ENCODE results near the gene RTN4R. TPM values are rescaled to one million over a fixed set of nuclear protein-coding genes. Genes with fewer than 3 reads are reported as not detected.

RTN4R gene
- polyA plus RNA-seq, 1 experiment, result 0.16 TPM

- TF ChIP-seq CTCF (IDR thresholded peaks at IDR 0.05; ENCODE audit: low read depth, low read length), result no peak
Measured at GRCh38 chr22:20220629-20221026, 47.5 kb downstream of the RTN4R start.

DNA sequence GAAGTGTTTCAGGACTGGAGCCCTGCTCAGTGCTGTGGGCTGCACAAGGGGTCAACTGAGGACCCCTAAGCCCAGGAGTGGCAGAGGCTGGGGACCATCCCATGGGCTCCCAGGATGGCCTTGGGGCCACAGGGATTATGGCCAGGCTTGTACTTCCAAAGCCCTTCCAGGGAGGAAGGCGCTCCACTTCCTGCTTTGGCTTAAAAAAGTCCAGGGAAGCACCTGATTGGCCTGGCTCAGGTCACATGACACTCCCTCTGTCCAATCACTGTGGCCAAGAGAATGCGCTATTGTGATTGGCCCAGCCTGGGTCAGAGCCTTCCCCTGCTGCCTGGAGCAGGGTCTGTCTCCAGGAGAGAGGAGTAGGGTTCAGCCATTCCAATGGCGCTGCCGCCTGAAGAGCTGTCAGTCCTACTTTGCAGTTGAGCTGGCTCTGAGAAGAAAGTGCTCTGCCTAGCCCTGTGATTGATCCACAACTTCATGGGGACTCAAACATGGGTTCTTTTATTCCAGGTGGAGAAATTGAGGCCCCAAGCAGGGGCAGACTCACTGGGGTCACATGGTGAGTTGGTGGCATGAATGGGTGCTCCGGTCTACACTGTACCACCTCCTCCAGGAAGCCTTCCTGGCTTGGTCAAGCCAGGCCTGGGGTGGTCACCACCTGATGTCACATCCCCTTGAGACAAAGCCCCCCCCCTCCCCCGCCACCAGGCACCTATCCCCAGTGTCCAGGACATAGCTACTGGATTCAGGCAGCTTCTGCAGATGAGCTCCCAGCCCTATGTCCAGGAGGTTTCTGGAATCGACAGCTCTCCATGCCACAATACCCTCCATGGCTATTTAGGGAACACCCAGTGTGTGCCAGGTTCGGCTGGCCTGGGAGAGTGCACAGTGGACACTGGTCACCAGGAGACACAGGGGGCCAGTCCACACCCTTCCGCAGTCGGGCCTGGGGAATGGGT, 48.2 kb downstream of the RTN4R start:
- TF ChIP-seq CTCF (IDR thresholded peaks at IDR 0.05; ENCODE audit: low read depth, low read length), result no peak
- DNase-seq (ENCODE audit: low read depth, low spot score), result no peak
- ChIA-PET POLR2A (no interaction called here), CTCF (no interaction called here)
- H3K27ac ChIP-seq (ENCODE audit: low read depth, low read length), result no peak overlapping the region
- H3K4me3 ChIP-seq (ENCODE audit: low read depth, low read length), result no peak overlapping the region
- H3K9me3 ChIP-seq (ENCODE audit: control insufficient read depth, insufficient read depth, low read length), result peaks cover 13% of the 10 kb centered on the region
- H3K27me3 ChIP-seq (ENCODE audit: control insufficient read depth, insufficient read depth, low read length), result peaks cover 23% of the 10 kb centered on the region

More at GRCh38 chr22:20220629-20221026, 47.5 kb downstream of the RTN4R start:
- H3K4me3 ChIP-seq (ENCODE audit: low read depth, low read length), result no peak overlapping the region
- DNase-seq (ENCODE audit: low read depth, low spot score), result no peak
- H3K27ac ChIP-seq (ENCODE audit: low read depth, low read length), result no peak overlapping the region
- peaks cover 23% of the 10 kb centered on the region for H3K27me3 ChIP-seq (ENCODE audit: control insufficient read depth, insufficient read depth, low read length)
- ChIA-PET POLR2A (no interaction called here), CTCF (no interaction called here)
- peaks cover 20% of the 10 kb centered on the region for H3K9me3 ChIP-seq (ENCODE audit: control insufficient read depth, insufficient read depth, low read length)

GRCh38 chr22:20218987-20219386, 49.1 kb downstream of the RTN4R start:
- Histone ChIP-seq H3K27ac (ENCODE audit: low read depth, low read length) (no peak overlapping the region), H3K9me3 (ENCODE audit: control insufficient read depth, insufficient read depth, low read length) (peaks cover 9% of the 10 kb centered on the region), H3K4me3 (ENCODE audit: low read depth, low read length) (no peak overlapping the region), H3K27me3 (ENCODE audit: control insufficient read depth, insufficient read depth, low read length) (peaks cover 23% of the 10 kb centered on the region)
- DNase-seq (ENCODE audit: low read depth, low spot score), result no peak
- POLR2A ChIA-PET, result no interaction called here
- no peak for TF ChIP-seq CTCF (IDR thresholded peaks at IDR 0.05; ENCODE audit: low read depth, low read length)
- CTCF ChIA-PET, result no interaction called here

DNA sequence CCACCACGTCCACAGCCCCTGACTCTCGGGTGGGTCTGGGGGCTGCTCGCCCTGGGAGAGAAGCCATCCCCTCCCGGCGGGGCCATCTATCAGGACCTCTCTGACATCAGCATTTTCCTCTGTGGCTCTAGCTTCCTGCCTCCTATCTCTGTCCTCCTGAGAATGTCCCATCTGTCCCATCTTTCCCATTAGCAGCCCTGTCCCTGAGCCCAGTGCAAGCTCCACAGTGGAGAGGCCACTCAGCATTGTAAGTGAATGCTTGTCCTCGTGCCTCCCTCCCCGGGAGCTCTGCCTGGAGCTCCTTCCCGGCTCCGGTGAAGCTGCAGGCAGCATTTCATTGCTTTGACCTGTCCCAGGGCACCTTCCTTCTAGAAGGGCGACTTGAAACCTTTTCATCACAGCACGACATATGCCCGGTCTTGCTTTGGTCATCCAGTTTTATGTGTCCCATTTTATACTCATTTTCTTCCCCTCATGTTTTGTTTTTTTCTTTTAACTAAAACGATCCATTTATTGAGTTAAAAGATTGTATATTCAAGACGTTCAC, 49.7 kb downstream of the RTN4R start:
- Histone ChIP-seq H3K4me3 (ENCODE audit: low read depth, low read length) (no peak overlapping the region), H3K27me3 (ENCODE audit: control insufficient read depth, insufficient read depth, low read length) (peaks cover 21% of the 10 kb centered on the region), H3K9me3 (ENCODE audit: control insufficient read depth, insufficient read depth, low read length) (peaks cover 9% of the 10 kb centered on the region), H3K27ac (ENCODE audit: low read depth, low read length) (no peak overlapping the region)
- POLR2A ChIA-PET, result no interaction called here
- DNase-seq (ENCODE audit: low read depth, low spot score), result no peak
- CTCF ChIA-PET, result no interaction called here
- TF ChIP-seq CTCF (IDR thresholded peaks at IDR 0.05; ENCODE audit: low read depth, low read length), result no peak

DNA sequence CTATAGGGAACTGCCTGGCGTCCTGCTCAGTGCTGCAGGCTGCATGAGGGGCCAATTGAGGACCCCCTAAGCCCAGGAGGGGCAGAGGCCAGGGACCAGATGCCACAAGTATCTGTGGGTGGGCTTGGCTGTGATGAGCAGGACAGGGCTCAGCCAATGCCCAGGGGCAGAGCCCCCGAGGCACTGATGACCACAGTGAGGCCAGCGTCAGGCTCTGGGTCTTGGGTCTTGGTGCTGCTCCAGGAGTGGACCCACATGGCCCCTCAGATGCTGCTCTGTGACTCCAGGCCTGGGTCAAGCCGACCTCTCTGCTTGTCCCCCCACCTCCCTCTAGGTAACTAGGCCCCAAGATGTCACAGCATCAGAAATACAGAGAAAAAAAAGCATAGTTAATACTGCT, 50.6 kb downstream of the RTN4R start:
- Histone ChIP-seq H3K9me3 (ENCODE audit: control insufficient read depth, insufficient read depth, low read length) (peaks cover 9% of the 10 kb centered on the region), H3K27me3 (ENCODE audit: control insufficient read depth, insufficient read depth, low read length) (peaks cover 18% of the 10 kb centered on the region), H3K4me3 (ENCODE audit: low read depth, low read length) (no peak overlapping the region), H3K27ac (ENCODE audit: low read depth, low read length) (no peak overlapping the region)
- DNase-seq (ENCODE audit: low read depth, low spot score), result no peak
- no peak for TF ChIP-seq CTCF (IDR thresholded peaks at IDR 0.05; ENCODE audit: low read depth, low read length)
- ChIA-PET CTCF (no interaction called here), POLR2A (no interaction called here)

All from AG04450 (cell line).